ENCODE measurements around the gene INSM2. TPM values are rescaled to one million over a fixed set of nuclear protein-coding genes. Genes with fewer than 3 reads are reported as not detected.

The INSM2 gene
- total and polyA plus RNA-seq, 2 of the 13 experiments (the other 11 are each of a cell fraction or from before 2014, with no cell fraction given): not detected

- TF ChIP-seq LRRFIP1 (CRISPR knock-in tag; conservative IDR thresholded peaks at IDR 0.05): no peak
- TF ChIP-seq ZNF180 (CRISPR knock-in tag; IDR thresholded peaks at IDR 0.05; ENCODE audit: borderline replicate concordance, low read depth): no peak; the same call in 1 of the 2 replicates
- no peak for TF ChIP-seq ZHX1 (CRISPR knock-in tag; IDR thresholded peaks at IDR 0.05; ENCODE audit: low read depth)
- no peak; the same call in 1 of the 2 replicates for TF ChIP-seq DNMT3B (CRISPR knock-in tag; conservative IDR thresholded peaks at IDR 0.05)
- peak; percentile 80; the same call in 1 of the 2 replicates for TF ChIP-seq ZNF350 (CRISPR knock-in tag; IDR thresholded peaks at IDR 0.05; ENCODE audit: borderline replicate concordance, low read depth)
- peak; percentile 9; the same call in 1 of the 2 replicates for TF ChIP-seq ZNF747 (CRISPR knock-in tag; IDR thresholded peaks at IDR 0.05; ENCODE audit: borderline replicate concordance)
- peak; percentile 75; the same call in 1 of the 2 replicates for TF ChIP-seq CBFB (CRISPR knock-in tag; IDR thresholded peaks at IDR 0.05)
- TF ChIP-seq ZNF530 (CRISPR knock-in tag; IDR thresholded peaks at IDR 0.05; ENCODE audit: low read depth): no peak
- TF ChIP-seq ZNF546 (CRISPR knock-in tag; conservative IDR thresholded peaks at IDR 0.05): no peak
- peak; percentile 31; the same call in 1 of the 2 replicates for TF ChIP-seq GATAD1 (CRISPR knock-in tag; IDR thresholded peaks at IDR 0.05)
- TF ChIP-seq ZSCAN12 (CRISPR knock-in tag; IDR thresholded peaks at IDR 0.05): 0 out of 2 replicates have a peak, but pooled peaks have one; percentile 39
- peak; percentile 73; the same call in 1 of the 2 replicates for TF ChIP-seq HOXA9 (CRISPR knock-in tag; IDR thresholded peaks at IDR 0.05; ENCODE audit: borderline replicate concordance)
- peak; percentile 88 for TF ChIP-seq KLF12 (CRISPR knock-in tag; IDR thresholded peaks at IDR 0.05; ENCODE audit: borderline replicate concordance)
- TF ChIP-seq ZBTB26 (CRISPR knock-in tag; IDR thresholded peaks at IDR 0.05; ENCODE audit: borderline replicate concordance): no peak; the same call in 1 of the 2 replicates
- TF ChIP-seq ZNF674 (CRISPR knock-in tag; IDR thresholded peaks at IDR 0.05; ENCODE audit: low read depth): no peak
- TF ChIP-seq MIER3 (CRISPR knock-in tag; IDR thresholded peaks at IDR 0.05; ENCODE audit: borderline replicate concordance): 0 out of 2 replicates have a peak, but pooled peaks have one; percentile 46
- TF ChIP-seq CAMTA2 (CRISPR knock-in tag; IDR thresholded peaks at IDR 0.05; ENCODE audit: borderline replicate concordance): peak; percentile 93; the same call in 1 of the 2 replicates
- peak; percentile 84 for TF ChIP-seq ZFP90 (CRISPR knock-in tag; IDR thresholded peaks at IDR 0.05; ENCODE audit: borderline replicate concordance)
- no peak; the same call in 1 of the 2 replicates for TF ChIP-seq ZBTB37 (CRISPR knock-in tag; IDR thresholded peaks at IDR 0.05)
- TF ChIP-seq ZNF329 (CRISPR knock-in tag; IDR thresholded peaks at IDR 0.05; ENCODE audit: low read depth): peak; percentile 60; the same call in 1 of the 2 replicates
Measured at GRCh38 chr14:35533357-35534207, at the start of gene INSM2 (continued).

All from HepG2 (cell line).